HuH-7.5 (cell line): ENCODE data around the gene ATP8A2.

ENCODE experiments used
- DNase-seq: peaks from one replicate; pipeline ENCODE4 v3.0.0; 2011; ENCODE audit warnings: low spot score

Gene ATP8A2

DNA sequence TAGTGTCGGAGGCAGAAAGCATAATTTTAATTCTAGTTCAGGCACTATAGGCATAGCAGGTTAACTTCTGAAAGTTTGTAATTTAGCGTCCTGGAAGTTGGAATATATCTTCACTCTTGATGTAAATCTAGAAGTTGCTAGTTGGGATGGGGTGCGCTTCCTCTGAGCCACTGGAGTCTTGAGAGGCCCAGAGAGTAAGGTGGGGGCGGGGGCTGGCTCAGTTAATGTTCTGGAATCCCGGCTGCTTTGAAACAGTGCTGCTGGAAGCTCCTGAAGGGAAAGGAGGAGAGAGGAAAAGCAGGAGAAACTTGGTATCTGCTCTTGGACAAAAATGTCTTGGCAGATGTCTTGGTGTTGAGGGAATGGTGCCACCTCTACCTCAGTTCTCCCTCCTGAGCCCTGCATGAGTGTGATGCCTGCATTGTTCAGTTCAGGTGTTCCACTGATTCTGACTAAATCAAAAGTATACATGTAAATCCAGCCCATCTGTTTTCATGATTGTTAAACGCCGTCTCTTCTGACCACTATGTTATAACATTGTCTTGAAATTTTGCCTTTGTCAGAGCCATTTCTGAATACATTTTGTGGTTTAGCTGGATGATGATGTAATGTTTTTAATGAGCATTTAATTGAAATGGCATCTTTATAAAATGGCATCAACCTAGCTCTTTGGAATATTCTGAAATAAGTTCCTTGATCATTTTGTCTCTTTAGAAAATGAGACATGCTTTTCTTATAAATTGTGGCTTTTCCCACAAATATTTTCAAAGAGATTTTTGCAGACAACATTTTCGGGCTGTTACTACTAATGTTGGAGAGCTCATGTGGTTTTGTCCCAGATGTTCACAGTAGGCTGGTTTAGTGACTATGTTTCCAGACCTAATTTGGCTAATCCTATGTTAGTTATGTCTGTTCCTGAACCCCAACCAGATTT, 477.3 kb downstream of the ATP8A2 start:
- DNase-seq: no peak

DNA sequence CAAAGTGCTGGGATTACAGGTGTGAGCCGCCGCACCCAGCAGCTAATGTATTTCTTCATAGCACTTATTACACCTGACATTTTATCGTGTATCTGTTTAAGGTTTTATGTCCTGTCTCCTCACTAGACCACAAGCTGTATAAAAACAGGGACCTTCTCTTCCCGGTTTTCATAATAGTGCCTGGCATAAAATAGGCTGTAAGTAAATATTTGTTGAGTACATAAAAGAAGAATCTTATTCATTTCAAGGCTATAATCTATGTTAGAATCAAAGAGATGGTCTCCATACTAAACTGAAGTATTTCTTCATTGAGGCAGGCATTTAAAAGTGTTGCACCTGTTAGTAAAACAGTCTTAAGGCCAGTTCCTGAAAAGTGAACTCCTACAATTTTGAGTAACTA, 486.1 kb downstream of the ATP8A2 start:
- DNase-seq: no peak

DNA sequence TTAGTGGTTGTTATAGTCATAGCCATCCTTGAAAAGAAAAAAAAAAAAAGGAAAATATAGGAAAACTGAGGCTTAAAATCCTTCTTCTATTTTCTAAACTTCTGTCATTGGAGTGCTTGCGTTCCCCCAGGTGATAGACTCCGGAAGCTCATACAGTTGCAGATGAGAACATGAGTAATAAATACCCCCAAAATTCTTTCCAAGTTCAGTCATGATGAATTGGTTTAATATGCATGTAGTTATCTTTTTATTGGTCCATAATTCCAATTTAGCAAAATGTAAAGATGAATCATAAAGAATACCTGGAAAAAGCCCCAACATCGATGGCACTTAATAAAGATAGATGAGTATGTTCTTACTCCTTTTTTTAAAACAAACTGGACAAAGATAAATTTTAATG, 487.8 kb downstream of the ATP8A2 start:
- DNase-seq: no peak

DNA sequence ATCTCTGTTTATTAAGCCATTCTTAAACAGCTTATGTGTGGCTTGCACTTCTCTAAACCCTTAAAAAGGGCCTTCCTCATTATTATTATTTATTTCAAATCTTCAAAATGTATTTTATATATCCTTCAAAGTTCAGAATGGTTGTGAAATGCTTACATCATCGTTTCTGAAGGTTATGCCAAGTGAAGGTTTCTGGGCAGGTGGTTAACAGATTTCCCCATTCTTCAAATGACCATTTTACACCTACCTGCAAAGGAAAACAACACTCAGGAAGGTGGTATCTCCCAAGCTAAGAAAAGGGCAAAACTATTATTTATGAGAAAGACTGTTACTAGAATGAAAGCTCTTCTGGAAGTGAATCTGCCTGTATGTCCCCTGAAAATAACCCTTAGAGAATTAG, 488.5 kb downstream of the ATP8A2 start:
- DNase-seq: no peak

DNA sequence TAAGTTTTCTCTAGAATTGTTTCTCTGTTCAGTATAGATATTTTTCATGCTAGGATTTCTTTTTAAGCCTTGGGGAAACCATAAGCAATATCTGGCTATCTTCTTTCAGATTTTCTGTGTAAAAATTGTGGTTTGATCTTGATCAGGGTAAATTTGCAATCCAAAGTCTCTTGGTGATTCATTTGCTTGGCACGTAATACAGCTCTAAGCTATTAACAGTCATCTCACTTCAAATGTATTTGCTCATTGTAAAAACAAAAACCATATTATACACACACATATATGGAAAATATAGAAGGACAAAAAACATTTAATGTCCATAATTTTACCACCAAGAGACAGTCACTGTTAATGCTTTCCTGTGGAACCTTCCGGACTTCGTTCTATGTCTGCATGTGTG, 489.1 kb downstream of the ATP8A2 start:
- no peak for DNase-seq

DNA sequence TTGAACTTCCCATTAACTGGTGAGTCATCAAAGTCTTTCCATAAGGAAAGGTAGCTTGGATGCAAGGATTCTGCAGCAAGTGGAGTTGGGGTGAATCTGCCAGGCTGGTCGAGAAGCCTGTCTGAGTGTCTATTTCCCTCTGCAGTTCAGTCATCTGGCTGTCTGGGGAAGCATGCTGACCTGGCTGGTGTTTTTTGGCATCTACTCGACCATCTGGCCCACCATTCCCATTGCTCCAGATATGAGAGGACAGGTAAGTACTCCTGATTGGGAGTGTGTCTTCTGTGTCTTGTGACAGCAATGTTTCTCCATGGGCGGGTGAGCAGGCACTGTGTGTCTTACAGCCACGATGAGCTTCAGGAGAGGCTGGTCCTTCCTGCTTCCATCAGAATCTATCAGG, 490.4 kb downstream of the ATP8A2 start:
- DNase-seq: no peak

DNA sequence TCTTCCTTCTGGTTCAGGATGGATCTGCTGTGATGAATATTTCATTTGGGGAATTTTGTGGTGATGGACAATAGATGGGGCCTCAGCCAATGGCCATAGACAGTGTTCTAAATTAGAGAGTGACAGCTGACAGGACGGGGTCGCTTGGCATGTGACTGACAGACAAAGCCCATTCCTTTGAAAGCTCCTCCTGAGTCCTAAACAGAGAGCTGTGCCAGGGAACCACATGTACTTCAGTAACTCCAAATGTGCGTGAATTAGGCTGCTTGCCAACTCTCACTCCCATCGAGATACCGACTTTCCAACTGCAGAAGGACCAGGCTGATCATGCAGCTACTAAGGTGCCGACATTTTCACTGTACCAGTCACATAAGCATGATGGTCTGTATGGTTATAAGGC, 492.3 kb downstream of the ATP8A2 start:
- no peak for DNase-seq

DNA sequence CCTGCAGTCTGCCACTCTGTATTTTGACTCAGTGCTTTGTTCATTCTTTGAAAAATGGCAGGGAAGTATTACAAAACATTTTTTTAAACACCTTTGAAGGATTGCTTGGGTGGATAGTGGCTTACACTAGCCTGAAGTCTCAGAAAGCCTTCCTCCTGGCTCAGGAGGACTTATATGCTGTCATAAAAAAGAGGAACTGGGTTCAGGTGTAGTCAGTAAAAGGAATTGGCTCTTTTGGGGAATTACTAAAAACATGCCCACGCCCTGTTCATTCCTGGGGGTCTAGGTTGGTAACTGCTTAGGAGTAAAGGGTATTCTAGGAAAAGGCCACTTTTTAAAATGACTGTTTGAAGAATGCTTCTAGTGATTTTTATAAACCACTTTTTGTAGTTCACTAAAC, 493.2 kb downstream of the ATP8A2 start:
- DNase-seq: no peak

DNA sequence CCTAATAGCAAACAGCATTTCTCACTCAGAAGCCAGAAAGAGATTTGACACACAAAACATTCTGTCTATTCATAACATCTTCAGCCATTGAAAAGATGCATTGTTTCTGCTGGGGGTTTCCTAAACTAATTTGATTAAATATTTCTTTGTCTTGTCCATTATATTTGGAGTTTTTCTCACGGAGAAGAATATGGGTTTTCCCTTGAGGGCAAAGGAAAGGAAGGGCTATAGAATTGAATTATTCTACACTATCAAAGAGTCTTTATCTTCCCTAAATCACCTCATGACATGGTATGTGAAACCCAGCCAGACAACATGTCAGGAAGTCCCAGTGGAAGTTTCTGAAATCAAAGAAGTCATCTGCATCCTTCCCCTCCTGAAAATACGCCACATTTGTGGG, 493.6 kb downstream of the ATP8A2 start:
- no peak for DNase-seq

DNA sequence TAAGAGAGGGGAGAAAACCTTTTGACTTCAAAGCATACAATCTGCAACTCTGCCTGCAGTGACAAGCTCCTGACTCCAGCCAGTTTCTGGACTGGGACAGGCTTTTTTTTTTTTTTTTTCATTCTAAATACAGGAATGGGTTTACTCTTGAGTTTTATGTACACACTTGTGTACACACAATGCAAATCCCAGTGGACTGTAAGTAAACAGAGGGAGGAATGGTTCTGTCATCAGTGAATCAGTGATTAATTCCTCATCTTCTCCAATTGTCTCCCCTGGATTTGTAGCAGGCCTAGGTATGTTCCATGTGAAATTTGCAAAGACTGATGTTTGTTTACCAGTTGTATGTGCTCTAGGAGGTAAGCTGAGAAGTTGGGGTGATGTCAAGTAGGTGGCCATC, 495.3 kb downstream of the ATP8A2 start:
- no peak for DNase-seq

DNA sequence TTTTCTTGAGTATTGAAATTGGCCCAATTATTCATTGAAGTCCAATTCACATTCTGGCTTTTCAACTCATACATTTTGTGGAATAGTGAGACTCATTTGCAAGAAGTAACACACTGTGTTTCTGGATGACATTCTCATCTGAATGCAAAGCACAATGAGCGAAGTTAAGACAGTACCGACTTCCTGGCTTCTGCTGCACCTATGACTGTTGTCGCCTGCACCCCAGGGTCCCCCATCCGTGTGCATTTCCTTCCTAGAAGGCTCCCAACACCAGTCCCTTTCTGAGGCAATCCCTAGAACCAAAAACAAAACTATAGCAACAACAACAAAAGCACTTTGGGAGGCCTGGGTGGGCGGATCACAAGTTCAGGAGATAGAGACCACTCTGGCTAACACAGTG, 496.7 kb downstream of the ATP8A2 start:
- DNase-seq: no peak

DNA sequence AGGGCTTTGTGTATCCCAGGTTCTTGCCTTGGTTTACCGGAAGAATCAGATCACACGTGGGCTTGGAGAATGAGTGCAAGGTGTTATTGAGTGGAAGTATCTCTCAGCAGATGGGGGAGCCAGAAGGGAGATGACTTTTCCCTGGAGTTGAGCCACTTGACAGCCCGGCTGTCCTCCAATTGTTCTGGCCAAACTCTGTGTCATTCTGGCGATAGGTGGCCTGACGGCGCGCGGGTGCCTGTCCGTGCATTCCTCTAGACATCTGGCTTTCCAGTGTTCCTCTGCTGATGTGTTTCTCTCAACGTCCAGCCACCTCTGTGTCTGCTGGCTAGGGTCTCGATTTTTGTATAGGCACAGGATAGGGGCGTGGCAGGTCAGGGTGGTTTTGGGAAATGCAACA, 498.2 kb downstream of the ATP8A2 start:
- no peak for DNase-seq

DNA sequence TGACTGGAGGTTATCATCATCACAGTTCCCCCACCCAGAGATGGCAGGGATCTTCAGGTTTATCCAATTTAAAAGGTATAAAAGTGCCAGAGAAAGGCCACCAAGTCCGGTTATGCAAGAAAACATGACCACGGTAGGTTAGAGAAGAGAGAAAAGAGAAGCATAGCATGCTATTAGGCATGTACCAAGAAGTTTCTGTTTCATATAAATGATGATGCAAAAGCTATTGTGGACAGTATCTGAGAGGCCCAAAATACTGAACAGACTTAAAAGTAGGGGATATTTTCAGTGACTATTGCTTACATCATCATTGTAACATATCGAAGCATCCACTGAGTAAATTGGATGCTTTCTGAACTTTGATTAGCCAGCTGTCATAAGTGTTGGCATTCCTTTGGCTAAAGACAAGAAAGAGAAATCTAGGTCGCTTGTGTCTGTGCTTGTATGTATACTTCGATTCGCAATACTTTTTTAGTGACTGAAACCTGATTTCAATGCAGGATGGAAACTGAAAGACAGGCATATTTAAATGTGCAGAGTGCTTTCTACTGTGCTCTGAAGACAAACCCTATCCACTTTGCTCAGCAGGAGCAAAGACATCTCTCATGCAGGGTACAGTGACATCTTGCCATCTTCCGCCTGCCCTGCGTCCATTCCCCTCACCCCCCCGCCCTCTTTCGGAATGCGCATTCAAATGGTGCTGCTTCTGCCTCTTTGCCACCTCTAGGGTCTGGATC, 499.8 kb downstream of the ATP8A2 start:
- DNase-seq: no peak

DNA sequence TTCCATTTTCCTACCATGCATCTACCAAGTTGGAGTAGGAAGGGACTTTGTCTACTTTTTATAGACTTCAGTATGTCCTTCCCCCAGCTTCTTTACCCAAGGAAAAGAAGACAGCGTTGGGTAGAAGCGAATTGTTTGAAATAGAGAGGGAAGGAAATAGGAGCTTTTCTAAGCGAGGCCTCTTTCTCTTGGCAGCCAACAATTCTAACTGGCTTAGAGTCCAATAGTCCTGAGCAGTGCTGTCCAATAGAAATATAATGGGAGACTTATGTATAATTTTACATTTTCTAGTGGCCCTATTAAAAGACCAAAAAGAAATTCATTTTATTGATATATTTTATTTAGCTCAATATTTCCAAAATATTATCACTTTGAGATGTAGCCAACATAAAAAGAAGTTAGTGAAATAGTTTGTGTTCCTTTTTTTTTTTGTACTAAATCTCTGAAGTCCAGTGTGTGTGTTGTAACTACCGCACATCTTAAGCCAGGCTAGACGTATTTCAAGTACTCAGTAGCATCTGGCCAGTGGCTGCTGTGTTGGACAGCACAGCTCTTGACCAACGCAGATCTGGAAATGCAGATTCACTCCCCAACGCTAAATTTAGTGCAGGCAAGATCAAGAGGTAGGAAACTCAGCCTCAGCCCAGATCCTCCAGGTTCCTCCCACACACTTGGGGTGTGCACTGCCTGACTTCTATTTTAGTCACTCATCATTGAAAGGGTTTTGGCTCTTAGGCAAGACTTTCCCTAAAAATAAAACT, 500.9 kb downstream of the ATP8A2 start:
- no peak for DNase-seq

DNA sequence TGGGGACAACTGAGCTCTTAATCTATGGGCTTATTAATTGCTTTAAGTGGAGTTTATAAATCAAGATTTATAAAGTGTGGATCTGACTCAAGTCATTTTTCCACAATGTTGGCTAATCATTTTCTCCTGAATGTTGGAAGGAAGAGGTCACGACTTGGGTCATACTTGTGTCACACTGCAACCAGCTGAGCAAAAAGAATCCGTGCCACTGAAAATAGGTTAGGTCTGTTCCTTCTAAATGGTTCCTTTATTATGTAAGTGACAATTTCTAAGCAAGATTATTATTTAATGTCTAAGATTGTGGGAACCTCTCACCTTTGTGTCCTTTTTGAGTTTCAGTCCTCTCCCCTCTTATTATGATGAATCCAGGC, 501.5 kb downstream of the ATP8A2 start:
- no peak for DNase-seq

DNA sequence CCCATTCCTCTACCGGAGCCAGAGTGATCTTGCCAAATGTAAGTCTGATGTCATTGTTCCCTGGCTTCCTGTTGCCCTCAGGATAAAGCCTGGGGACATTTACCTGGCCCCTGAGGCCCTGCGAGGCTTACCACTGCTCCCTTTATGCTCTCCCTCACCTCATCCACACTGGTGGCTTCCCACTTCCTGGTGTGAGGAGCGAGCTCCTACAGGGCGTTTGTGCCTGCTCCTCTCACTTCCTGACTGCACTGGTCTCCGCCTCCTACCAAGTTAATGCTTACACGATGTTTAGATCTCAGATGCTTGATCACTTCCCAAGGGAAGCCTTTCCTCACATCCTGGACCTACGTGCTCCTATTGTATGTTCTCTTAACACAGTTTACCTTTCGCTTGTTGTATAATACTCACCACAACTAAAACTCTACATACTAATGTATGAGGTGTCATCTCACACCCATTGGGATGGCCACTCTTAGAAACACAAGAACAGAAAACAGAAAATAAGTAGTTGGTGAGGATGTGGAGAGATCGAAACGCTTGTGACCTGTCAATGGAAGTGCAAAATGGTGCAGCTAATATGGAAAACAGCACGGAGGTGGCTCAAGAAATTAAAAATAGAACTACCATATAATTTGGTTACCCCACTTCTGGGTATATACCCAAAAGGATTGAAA, 502.4 kb downstream of the ATP8A2 start:
- no peak for DNase-seq

DNA sequence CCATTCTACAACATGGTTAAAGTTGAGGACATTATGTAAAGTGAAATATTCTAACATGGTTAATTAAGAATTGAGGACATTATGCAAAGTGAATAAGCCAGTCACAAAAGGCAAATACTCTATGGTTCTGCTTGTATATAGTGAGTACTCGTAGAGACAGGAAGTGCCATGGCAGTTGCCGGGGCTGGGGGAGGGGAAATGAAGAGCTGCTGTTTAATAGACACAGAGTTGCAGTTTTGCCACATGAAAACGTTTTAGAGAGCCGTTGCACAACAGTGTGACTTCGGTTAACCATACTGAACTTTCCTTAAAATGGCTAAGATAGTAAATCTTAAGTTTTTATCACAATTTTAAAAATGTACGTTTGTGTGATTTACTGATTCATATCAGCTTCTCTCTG, 503.1 kb downstream of the ATP8A2 start:
- no peak for DNase-seq

DNA sequence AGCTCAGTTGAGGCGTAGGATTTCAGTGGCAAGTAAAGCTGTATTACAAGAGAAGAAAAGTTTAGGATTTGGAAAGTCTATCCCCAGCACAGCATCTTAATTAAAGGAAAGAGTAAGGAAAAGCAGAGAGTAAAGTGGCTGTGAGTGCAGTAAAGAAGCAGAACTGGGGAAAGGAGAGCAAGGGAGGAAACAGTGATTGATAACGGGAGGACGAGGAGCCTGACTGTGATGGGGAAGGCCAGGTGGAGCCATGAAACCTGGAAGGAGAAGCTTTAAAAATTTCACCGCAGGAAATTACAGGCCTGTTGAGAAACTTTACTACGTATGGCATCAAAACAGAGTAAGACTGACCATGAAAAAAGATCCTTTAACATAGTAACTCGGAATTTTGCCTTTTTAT, 504.5 kb downstream of the ATP8A2 start:
- DNase-seq: no peak

DNA sequence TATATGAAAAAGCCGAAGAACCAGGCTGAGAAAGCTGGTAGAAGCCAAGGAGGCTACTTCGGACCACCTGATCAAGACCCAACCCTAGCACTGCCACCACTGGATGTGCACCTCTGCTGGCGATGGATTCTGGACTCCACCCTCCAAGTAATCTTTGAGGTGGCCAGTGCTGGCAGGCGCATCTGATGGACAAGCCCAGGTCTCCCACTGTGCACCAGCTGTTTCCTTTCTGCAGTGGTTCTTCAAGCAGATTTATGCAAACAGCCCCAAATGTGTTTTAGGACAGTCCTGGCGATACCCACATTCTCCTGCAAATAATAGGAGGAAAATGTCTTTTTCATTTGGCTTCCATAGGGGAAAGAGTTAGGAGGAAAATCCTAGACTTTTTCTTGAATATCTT, 507.7 kb downstream of the ATP8A2 start:
- DNase-seq: no peak

DNA sequence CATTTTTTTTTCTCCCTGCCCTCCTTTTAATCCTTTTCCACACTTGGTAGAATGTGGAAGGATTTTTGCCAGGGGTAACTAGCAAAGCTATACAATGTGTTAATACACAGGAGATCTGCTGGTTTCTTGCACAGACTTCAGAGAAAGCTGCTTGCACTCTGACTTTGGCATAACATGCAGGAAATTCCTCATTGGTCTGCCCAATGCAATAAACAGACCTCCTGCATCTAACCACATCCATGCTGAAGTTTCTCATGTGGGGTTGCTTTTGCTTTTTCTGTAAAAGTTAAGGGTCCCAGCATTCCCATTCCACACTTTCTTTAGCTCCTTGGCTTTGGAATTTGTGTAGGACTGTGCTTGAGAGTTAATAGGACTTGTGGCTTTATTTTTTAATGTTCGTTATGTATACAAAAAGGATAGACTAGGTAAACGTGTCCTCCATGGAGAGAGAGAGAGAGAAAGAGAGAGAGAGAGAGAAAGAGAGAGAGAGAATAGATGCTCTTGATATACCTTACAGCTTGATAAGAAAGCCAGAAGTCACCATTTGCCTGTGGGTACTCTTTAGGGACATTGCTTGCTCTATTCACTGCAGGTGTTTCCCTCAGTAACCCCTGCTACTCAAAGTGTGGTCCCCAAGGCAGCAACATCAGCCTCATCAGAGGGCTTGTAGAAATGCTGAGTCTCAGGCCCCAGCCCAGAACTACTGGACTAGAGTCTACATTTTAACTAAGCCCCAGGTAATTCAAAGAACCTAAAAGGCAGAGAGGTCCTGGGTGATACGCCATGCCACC, 509.6 kb downstream of the ATP8A2 start:
- DNase-seq: no peak

DNA sequence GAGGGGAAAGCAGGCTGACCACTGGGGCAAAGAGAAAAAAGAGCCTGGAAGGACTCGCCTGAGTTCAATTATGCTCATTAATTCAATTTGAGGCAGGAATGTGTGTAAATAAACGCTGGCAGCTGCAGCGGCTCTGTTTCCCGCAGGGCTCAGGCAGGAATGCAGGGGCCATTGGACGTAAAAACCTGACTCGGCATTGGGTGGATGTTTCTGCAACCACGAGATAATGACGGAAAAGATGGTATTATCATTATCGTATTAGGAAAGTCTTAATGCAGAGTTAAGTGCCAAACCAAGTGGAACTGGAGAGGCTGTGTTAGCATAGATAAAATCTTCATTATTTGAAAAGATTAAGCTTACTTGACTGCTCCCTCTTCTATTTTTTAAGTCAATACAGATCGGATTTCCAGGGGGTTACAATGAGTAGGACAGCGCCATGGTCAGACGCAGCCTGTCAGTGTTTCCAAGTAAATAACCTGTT, 510.2 kb downstream of the ATP8A2 start:
- no peak for DNase-seq
